Activated B cell treated with CpG ODN at 0.5 μM for 24 hours (primary cell): ENCODE results near the gene ZNF862. TPM values are rescaled to one million over a fixed set of nuclear protein-coding genes. Genes with fewer than 3 reads are reported as not detected.

Experiments
- ATAC-seq: fragments of 200-7000 bp; cut with Tn5 transposase; one replicate; pipeline ENCODE4 v1.10.0; 2021; ENCODE audit warnings: low read depth, mild to moderate bottlenecking, moderate library complexity
- CTCF ChIA-PET: fragments of 350-600 bp; sonication (Branson Sonifier 250); formaldehyde crosslinking; loops from one replicate; lab custom pipeline; 2021; ENCODE audit warnings: antibody characterized with exemption; lab: Charles Lee
- POLR2A ChIA-PET: fragments of 350-600 bp; sonication (Branson Sonifier 250); formaldehyde crosslinking; loops from one replicate; lab custom pipeline; 2021; ENCODE audit warnings: antibody characterized with exemption; lab: Charles Lee
- DNase-seq: peaks from one replicate; pipeline ENCODE4 v3.0.0; 2022
- H3K27ac Mint-ChIP-seq: one replicate; pipeline ENCODE4 v1.8.0; 2020; ENCODE audit warnings: mixed read lengths
- H3K27me3 Mint-ChIP-seq: one replicate; pipeline ENCODE4 v1.8.0; 2021; ENCODE audit warnings: mixed read lengths
- H3K36me3 Mint-ChIP-seq: one replicate; pipeline ENCODE4 v1.8.0; 2021; ENCODE audit warnings: low read depth, mixed read lengths
- H3K4me1 Mint-ChIP-seq: one replicate; pipeline ENCODE4 v1.8.0; 2021; ENCODE audit warnings: mixed read lengths
- H3K4me3 Mint-ChIP-seq: one replicate; pipeline ENCODE4 v1.8.0; 2020; ENCODE audit warnings: mild to moderate bottlenecking, mixed read lengths
- H3K9me3 Mint-ChIP-seq: one replicate; pipeline ENCODE4 v1.8.0; 2020; ENCODE audit warnings: mixed read lengths
- intact Hi-C: fragments of 100-400 bp; cut with micrococcal nuclease; formaldehyde crosslinking; loops from one replicate; pipeline ENCODE4 v1.15.1; 2024
- total RNA-seq: library from RNA; stranded (reverse); gene quantifications from 2 replicates; pipeline ENCODE4 v1.2.3, GENCODE V29; 2022
- TF ChIP-seq, protein P1 (sequence below): fragments of 200-600 bp; IDR thresholded peaks from one replicate; pipeline ENCODE4 v1.8.0; 2022; ENCODE audit warnings: antibody characterized with exemption, mild to moderate bottlenecking

Gene ZNF862
- total RNA-seq, 1 donor from 2014 or later: 17.6 TPM

GRCh38 chr7:149814494-149814893 is 23.7 kb upstream of the ZNF862 start:
- Mint-ChIP-seq H3K27me3 (no peaks in the 10 kb centered on the region), H3K27ac (no peak overlapping the region), H3K4me3 (no peak overlapping the region), H3K9me3 (no peaks in the 10 kb centered on the region), H3K36me3 (no peaks in the 10 kb centered on the region), H3K4me1 (no peaks in the 10 kb centered on the region)
- ATAC-seq: no peak
- TF ChIP-seq, protein P1, sequence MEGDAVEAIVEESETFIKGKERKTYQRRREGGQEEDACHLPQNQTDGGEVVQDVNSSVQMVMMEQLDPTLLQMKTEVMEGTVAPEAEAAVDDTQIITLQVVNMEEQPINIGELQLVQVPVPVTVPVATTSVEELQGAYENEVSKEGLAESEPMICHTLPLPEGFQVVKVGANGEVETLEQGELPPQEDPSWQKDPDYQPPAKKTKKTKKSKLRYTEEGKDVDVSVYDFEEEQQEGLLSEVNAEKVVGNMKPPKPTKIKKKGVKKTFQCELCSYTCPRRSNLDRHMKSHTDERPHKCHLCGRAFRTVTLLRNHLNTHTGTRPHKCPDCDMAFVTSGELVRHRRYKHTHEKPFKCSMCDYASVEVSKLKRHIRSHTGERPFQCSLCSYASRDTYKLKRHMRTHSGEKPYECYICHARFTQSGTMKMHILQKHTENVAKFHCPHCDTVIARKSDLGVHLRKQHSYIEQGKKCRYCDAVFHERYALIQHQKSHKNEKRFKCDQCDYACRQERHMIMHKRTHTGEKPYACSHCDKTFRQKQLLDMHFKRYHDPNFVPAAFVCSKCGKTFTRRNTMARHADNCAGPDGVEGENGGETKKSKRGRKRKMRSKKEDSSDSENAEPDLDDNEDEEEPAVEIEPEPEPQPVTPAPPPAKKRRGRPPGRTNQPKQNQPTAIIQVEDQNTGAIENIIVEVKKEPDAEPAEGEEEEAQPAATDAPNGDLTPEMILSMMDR: no peak
- DNase-seq: no peak
- CTCF ChIA-PET: no interaction called here
- POLR2A ChIA-PET: no interaction called here
- intact Hi-C loops: no loop called here

- TF ChIP-seq, protein P1: no peak
- no peak overlapping the region for H3K4me3 Mint-ChIP-seq
- CTCF ChIA-PET: no interaction called here
- ATAC-seq (no peak), DNase-seq (no peak)
- H3K36me3 Mint-ChIP-seq: no peaks in the 10 kb centered on the region
- H3K27me3 Mint-ChIP-seq: no peaks in the 10 kb centered on the region
- H3K9me3 Mint-ChIP-seq: no peaks in the 10 kb centered on the region
- no peak overlapping the region for H3K27ac Mint-ChIP-seq
- intact Hi-C loops: no loop called here
- POLR2A ChIA-PET: no interaction called here
- no peaks in the 10 kb centered on the region for H3K4me1 Mint-ChIP-seq
Measured at GRCh38 chr7:149815121-149815520, 23.1 kb upstream of the ZNF862 start.

DNA sequence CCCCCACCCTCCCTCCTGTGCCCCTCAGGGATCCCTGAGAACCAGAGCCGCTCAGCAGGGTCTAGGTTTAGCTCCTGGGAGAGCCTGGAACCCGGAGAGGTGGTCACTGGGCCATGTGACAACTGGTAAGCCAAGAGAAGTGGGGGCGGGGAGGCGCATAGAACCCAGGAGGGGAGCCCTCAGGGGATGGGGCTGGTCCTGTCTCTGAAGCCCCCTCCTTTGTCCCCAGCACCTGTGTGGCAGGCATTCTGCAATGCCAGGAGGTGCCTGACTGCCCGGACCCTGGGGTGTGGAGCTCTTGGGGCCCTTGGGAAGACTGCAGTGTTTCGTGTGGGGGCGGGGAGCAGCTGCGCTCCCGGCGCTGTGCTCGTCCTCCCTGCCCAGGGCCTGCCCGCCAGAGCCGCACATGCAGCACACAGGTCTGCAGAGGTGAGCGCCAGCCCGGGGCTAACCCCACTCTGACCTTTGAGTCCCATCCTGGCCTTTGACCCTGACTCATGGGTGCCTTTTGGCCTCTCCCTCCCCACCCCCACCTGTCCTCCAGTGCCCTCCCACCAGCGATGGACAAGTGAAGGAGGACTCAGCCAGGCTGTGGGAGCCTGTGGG is 22.4 kb upstream of the ZNF862 start:
- Mint-ChIP-seq H3K9me3 (no peaks in the 10 kb centered on the region), H3K36me3 (no peaks in the 10 kb centered on the region), H3K27me3 (no peaks in the 10 kb centered on the region), H3K4me1 (no peaks in the 10 kb centered on the region), H3K4me3 (no peak overlapping the region), H3K27ac (no peak overlapping the region)
- DNase-seq (no peak), ATAC-seq (no peak)
- intact Hi-C loops: no loop called here
- ChIA-PET CTCF (no interaction called here), POLR2A (no interaction called here)
- TF ChIP-seq, protein P1: no peak

DNA sequence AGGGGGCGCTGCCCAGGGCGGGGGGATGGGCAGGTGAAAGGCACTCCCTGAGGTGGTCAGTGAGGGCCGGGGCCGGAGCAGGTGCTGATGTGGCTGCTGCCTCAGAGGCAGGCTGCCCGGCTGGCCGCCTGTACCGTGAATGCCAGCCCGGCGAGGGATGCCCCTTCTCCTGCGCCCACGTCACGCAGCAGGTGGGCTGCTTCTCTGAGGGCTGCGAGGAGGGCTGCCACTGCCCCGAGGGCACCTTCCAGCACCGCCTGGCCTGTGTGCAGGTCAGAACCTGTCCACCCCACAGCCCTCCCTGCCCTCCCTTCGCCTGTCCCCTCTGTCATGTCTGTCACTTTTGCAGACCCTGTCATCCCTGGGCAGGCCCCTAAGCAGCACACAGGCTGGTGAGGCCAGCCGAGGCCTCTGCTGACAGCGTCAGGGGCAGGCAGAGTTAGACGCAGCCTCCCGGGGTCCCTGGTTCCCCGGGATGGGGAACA is 21.9 kb upstream of the ZNF862 start:
- ChIA-PET POLR2A (no interaction called here), CTCF (no interaction called here)
- intact Hi-C loops: no loop called here
- Mint-ChIP-seq H3K27ac (no peak overlapping the region), H3K4me1 (no peaks in the 10 kb centered on the region), H3K4me3 (no peak overlapping the region), H3K36me3 (no peaks in the 10 kb centered on the region), H3K27me3 (no peaks in the 10 kb centered on the region), H3K9me3 (no peaks in the 10 kb centered on the region)
- DNase-seq (no peak), ATAC-seq (no peak)
- TF ChIP-seq, protein P1: no peak

DNA sequence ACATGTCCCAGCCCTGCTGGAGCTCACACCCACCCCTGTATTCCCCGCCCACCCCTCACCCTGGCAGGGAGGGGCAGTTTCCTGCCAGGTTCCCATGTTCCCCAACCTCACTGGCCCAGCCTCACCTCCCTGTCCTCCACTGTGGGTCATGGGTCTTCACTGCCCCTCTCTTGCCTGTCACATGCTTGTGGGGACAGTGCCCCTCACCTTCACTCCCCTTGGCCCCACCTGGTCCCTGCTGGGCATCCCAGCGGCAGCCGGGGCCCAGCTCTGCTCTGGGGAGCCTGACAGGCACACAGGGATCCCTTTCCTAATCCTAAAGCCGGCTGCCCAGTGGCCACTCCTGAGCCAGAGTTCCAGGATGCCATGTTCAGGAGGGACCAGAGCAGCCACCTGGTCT is 21.4 kb upstream of the ZNF862 start:
- Mint-ChIP-seq H3K4me1 (no peaks in the 10 kb centered on the region), H3K27ac (no peak overlapping the region), H3K9me3 (no peaks in the 10 kb centered on the region), H3K4me3 (no peak overlapping the region), H3K36me3 (no peaks in the 10 kb centered on the region), H3K27me3 (no peaks in the 10 kb centered on the region)
- ChIA-PET CTCF (no interaction called here), POLR2A (no interaction called here)
- ATAC-seq (no peak), DNase-seq (no peak)
- intact Hi-C loops: no loop called here
- TF ChIP-seq, protein P1: no peak
